DOHH2 (cell line): Measurements from ENCODE around the gene KATNAL2.

Experiments
- H3F3A ChIP-seq: fragments of 200-600 bp; sonication (generic), shearing (Covaris generic); 2 replicates; pipeline ENCODE4 v1.6.0; 2016; ENCODE audit warnings: antibody characterized with exemption, mild to moderate bottlenecking; ENCODE audit not compliant: control insufficient read depth, insufficient read depth
- H3K27ac ChIP-seq: fragments of 200-600 bp; sonication (generic); 2 replicates; pipeline ENCODE4 v1.5.1; 2014; ENCODE audit warnings: low read depth, mild to moderate bottlenecking, low read length, moderate library complexity
- H3K27me3 ChIP-seq: fragments of 200-600 bp; sonication (generic); 2 replicates; pipeline ENCODE4 v1.6.1; 2014; ENCODE audit warnings: mild to moderate bottlenecking, low read length, mixed read lengths; ENCODE audit not compliant: control insufficient read depth
- H3K36me3 ChIP-seq: fragments of 200-600 bp; sonication (generic); 2 replicates; pipeline ENCODE4 v1.6.1; 2014; ENCODE audit warnings: mild to moderate bottlenecking, low read length, moderate library complexity, mixed read lengths; ENCODE audit not compliant: control insufficient read depth
- H3K4me1 ChIP-seq: fragments of 200-600 bp; sonication (generic); 2 replicates; pipeline ENCODE4 v1.6.1; 2014; ENCODE audit warnings: mild to moderate bottlenecking, low read length, mixed read lengths; ENCODE audit not compliant: control insufficient read depth
- H3K4me2 ChIP-seq: fragments of 200-600 bp; sonication (generic); 2 replicates; pipeline ENCODE4 v1.6.0; 2014; ENCODE audit warnings: mild to moderate bottlenecking, low read length, moderate library complexity
- H3K4me3 ChIP-seq: fragments of 200-600 bp; sonication (generic); 2 replicates; pipeline ENCODE4 v1.5.1; 2014; ENCODE audit warnings: mild to moderate bottlenecking, low read length, mixed read lengths
- H3K79me2 ChIP-seq: fragments of 200-600 bp; sonication (generic); 2 replicates; pipeline ENCODE4 v1.6.1; 2014; ENCODE audit warnings: mild to moderate bottlenecking, low read length, mixed read lengths; ENCODE audit not compliant: control insufficient read depth
- H3K9me2 ChIP-seq: fragments of 200-600 bp; sonication (generic); replicated peaks from 2 replicates; pipeline ENCODE4 v1.6.1; 2014; ENCODE audit warnings: mild to moderate bottlenecking, low read length, mixed read lengths; ENCODE audit not compliant: control insufficient read depth
- H3K9me3 ChIP-seq: fragments of 200-600 bp; sonication (generic); 2 replicates; pipeline ENCODE4 v1.6.1; 2014; ENCODE audit warnings: antibody characterized with exemption, low read length, mixed read lengths; ENCODE audit not compliant: control insufficient read depth, insufficient read depth
- H4K20me1 ChIP-seq: fragments of 200-600 bp; sonication (generic); 2 replicates; pipeline ENCODE4 v1.6.0; 2014; ENCODE audit warnings: low read depth, mild to moderate bottlenecking, antibody characterized with exemption, low read length, moderate library complexity; ENCODE audit not compliant: control insufficient read depth, insufficient read depth
- CTCF ChIP-seq: fragments of 200-600 bp; sonication (generic); IDR thresholded peaks from one replicate; pipeline ENCODE4 v1.5.1; 2014; ENCODE audit warnings: antibody characterized with exemption, mild to moderate bottlenecking, low read depth, low read length; ENCODE audit not compliant: poor library complexity, severe bottlenecking
- EZH2phosphoT487 ChIP-seq: fragments of 200-600 bp; sonication (generic); IDR thresholded peaks from 2 replicates; pipeline ENCODE4 v1.6.1; 2017; ENCODE audit warnings: borderline replicate concordance, mild to moderate bottlenecking, antibody characterized with exemption, low read length, moderate library complexity, mixed read lengths

Gene KATNAL2

GRCh38 chr18:47141289-47141688 is 223.9 kb downstream of the KATNAL2 start:
- no peaks in the 10 kb centered on the region for H3K9me2 ChIP-seq

GRCh38 chr18:47143153-47143552 is 225.8 kb downstream of the KATNAL2 start:
- no peaks in the 10 kb centered on the region for H3K9me2 ChIP-seq
- no peak overlapping the region for H3K4me3 ChIP-seq
- no peaks in the 10 kb centered on the region for H3K27me3 ChIP-seq
- H3K79me2 ChIP-seq, result peaks cover 68% of the 10 kb centered on the region
- H3K9me3 ChIP-seq, result no peaks in the 10 kb centered on the region
- no peaks in the 10 kb centered on the region for H4K20me1 ChIP-seq
- no peak overlapping the region for H3K4me2 ChIP-seq
- TF ChIP-seq EZH2phosphoT487 (no peak), CTCF (no peak)
- H3K4me1 ChIP-seq, result no peaks in the 10 kb centered on the region
- no peak overlapping the region for H3K27ac ChIP-seq
- no peaks in the 10 kb centered on the region for H3K36me3 ChIP-seq
- no peaks in the 10 kb centered on the region for H3F3A ChIP-seq

More at GRCh38 chr18:47141289-47141688, 223.9 kb downstream of the KATNAL2 start:
- Histone ChIP-seq H3K36me3 (peaks cover under 1% of the 10 kb centered on the region; the same call in 1 of the 2 replicates), H3K27ac (no peak overlapping the region), H3F3A (no peaks in the 10 kb centered on the region), H3K9me3 (no peaks in the 10 kb centered on the region), H3K4me2 (no peak overlapping the region), H3K27me3 (no peaks in the 10 kb centered on the region), H3K4me3 (no peak overlapping the region), H3K79me2 (peaks cover 52% of the 10 kb centered on the region), H4K20me1 (no peaks in the 10 kb centered on the region), H3K4me1 (no peaks in the 10 kb centered on the region)
- TF ChIP-seq EZH2phosphoT487 (no peak), CTCF (no peak)

- Histone ChIP-seq H3K4me3 (no peak overlapping the region), H3K4me1 (no peaks in the 10 kb centered on the region; the same call in 1 of the 2 replicates), H3K9me3 (no peaks in the 10 kb centered on the region), H3K27me3 (no peaks in the 10 kb centered on the region), H4K20me1 (no peaks in the 10 kb centered on the region), H3K79me2 (peaks cover 76% of the 10 kb centered on the region), H3K36me3 (no peaks in the 10 kb centered on the region), H3K9me2 (no peaks in the 10 kb centered on the region), H3K4me2 (no peak overlapping the region), H3K27ac (no peak overlapping the region), H3F3A (no peaks in the 10 kb centered on the region)
- no peak for TF ChIP-seq EZH2phosphoT487
- TF ChIP-seq CTCF, result no peak
Observed at GRCh38 chr18:47143899-47144485, 226.6 kb downstream of the KATNAL2 start.
